ENCODE data around the gene JAZF1. TPM values are rescaled to one million over a fixed set of nuclear protein-coding genes. Genes with fewer than 3 reads are reported as not detected.

JAZF1 gene
- total and polyA plus RNA-seq, 2 of the 4 experiments (the other 2 are of a cell fraction) = 8.4 to 10.5 TPM

DNA sequence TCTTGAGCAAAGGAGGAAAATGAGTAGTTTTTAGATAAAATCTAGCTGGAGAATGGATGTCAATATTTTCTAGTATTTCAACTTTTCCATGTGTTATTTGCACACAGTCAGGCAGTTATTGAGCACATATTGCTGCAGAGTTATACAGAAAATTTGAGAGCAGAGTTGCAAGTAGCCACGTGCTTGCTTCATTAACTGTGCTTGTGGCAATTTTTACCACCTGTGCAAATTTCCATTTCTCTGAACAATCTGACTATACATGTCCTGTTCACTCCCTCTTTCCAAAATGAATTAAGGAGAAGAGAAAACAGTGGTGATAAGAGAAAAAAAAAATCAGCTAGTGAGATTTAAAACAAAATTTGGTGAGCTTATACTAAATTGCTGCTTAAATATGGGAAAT is 262.1 kb downstream of the JAZF1 start:
- peak overlapping the region; percentile 47 for H2BK5ac ChIP-seq (ENCODE audit: low read depth, low read length, poor library complexity, severe bottlenecking)
- H3K9me3 ChIP-seq (ENCODE audit: control insufficient read depth, insufficient read depth, low read length) = no peaks in the 10 kb centered on the region
- H2AK9ac ChIP-seq (replicated peaks; ENCODE audit: low read depth, low read length, poor library complexity) = no peak overlapping the region
- no peak overlapping the region; the same call in 1 of the 2 replicates for H2BK120ac ChIP-seq (ENCODE audit: low read depth, low read length)
- dilution Hi-C loops (cut with HindIII; ENCODE audit: low sequenced_read_pairs, unreplicated experiment) = no loop called here
- H3K56ac ChIP-seq (ENCODE audit: extremely low read depth, insufficient read depth, low read length) = no peak overlapping the region
- BruUV-seq (replicated peaks) = no TSS peak
- ChIA-PET CTCF (interaction anchor here (0.7 to 3.3 kb wide), 5 partner anchors 12 to 757 kb away, joined by 3 to 11 read pairs (median 3); no protein-coding TSS in a partner anchor), POLR2A (ENCODE audit: unreplicated experiment) (no interaction called here)
- 100% methylated on average over 1 of the region's 1 CpG; no CpG with 5 or more reads in 1 of the 2 experiments for WGBS, 2 experiments (ENCODE audit: extremely low coverage in 2 of 2, insufficient read length in 1 of 2)
- TF ChIP-seq POLR2A (IDR thresholded peaks at IDR 0.05; ENCODE audit: low read depth, low read length) = no peak
- no peak for TF ChIP-seq CEBPB (IDR thresholded peaks at IDR 0.05; ENCODE audit: low read depth, low read length)
- no peak for TF ChIP-seq MXI1 (IDR thresholded peaks at IDR 0.05; ENCODE audit: borderline replicate concordance, low read depth, low read length)
- no peak for TF ChIP-seq BHLHE40 (IDR thresholded peaks at IDR 0.05; ENCODE audit: low read depth, low read length)
- TF ChIP-seq MAZ (IDR thresholded peaks at IDR 0.05; ENCODE audit: borderline replicate concordance, low read depth, low read length) = no peak
- TF ChIP-seq RAD21 (IDR thresholded peaks at IDR 0.05; ENCODE audit: low read length) = no peak
- no peak for TF ChIP-seq SMC3 (IDR thresholded peaks at IDR 0.05; ENCODE audit: low read depth, low read length)
- no peak for TF ChIP-seq CHD1 (IDR thresholded peaks at IDR 0.05; ENCODE audit: low read depth, low read length)
- TF ChIP-seq FOS (IDR thresholded peaks at IDR 0.05; ENCODE audit: low read depth, low read length) = no peak
- H3K27ac ChIP-seq (ENCODE audit: insufficient read depth, low read length) = no peak overlapping the region
- no peak overlapping the region for H3K23ac ChIP-seq (ENCODE audit: low read depth, low read length)
- H3K36me3 ChIP-seq (ENCODE audit: control insufficient read depth, insufficient read depth, low read length) = no peaks in the 10 kb centered on the region
- H3K4me2 ChIP-seq (ENCODE audit: low read depth, low read length) = no peak overlapping the region
- no peak overlapping the region for H3K4ac ChIP-seq (ENCODE audit: low read depth, low read length)
- ATAC-seq (ENCODE audit: low read depth) (no peak), DNase-seq (no peak)
- no peak overlapping the region for H4K91ac ChIP-seq (ENCODE audit: insufficient read depth, low read depth, low read length)
- H4K8ac ChIP-seq (ENCODE audit: low read depth in 2 of 2, low read length in 2 of 2) = no peak overlapping the region; a peak in 1 of 4 replicates
- H2AK5ac ChIP-seq (ENCODE audit: low read depth, low read length) = no peak overlapping the region
- in situ Hi-C loops (cut with MboI; ENCODE audit: low sequenced_read_pairs) = no loop called here
- no peak overlapping the region for H4K5ac ChIP-seq (ENCODE audit: low read depth, low read length)
- H2BK15ac ChIP-seq (ENCODE audit: low read depth, low read length) = no peak overlapping the region
- H3K14ac ChIP-seq (replicated peaks; ENCODE audit: low read depth, low read length) = no peak overlapping the region
- no peak overlapping the region for H2BK20ac ChIP-seq (ENCODE audit: low read depth, low read length)
- H3K79me1 ChIP-seq (ENCODE audit: low read depth in 1 of 2, low read length in 2 of 2) = peaks cover 20 to 49% of the 10 kb centered on the region in 2 experiments
- H2AFZ ChIP-seq (replicated peaks; ENCODE audit: low read length, poor library complexity) = no peak overlapping the region
- H3K4me3 ChIP-seq (ENCODE audit: insufficient read depth, low read depth, low read length) = no peak overlapping the region
- intact Hi-C loops (cut with micrococcal nuclease) = no loop called here
- no peaks in the 10 kb centered on the region for H3K27me3 ChIP-seq (ENCODE audit: control insufficient read depth, insufficient read depth, low read length)
- H3K18ac ChIP-seq (ENCODE audit: low read depth, low read length) = no peak overlapping the region
- H3K4me1 ChIP-seq (ENCODE audit: control insufficient read depth, insufficient read depth, low read length) = peaks cover 11% of the 10 kb centered on the region
- H3K9ac ChIP-seq (ENCODE audit: low read depth, low read length) = no peak overlapping the region
- H4K20me1 ChIP-seq (ENCODE audit: insufficient read depth, low read length) = peaks cover 15% of the 10 kb centered on the region; the same call in 1 of the 2 replicates
- peaks cover 10% of the 10 kb centered on the region for H3K9me1 ChIP-seq (ENCODE audit: insufficient read depth, low read length)

Measured in IMR-90 (cell line).